ENCODE results near the gene RUVBL2.

Gene RUVBL2

GRCh38 chr19:48993175-48994034 is at the start of gene RUVBL2, which contains the start of gene GYS1:
Gene RUVBL2 (plus strand): TSS chr19:48993887. CDS start chr19:48993912, 25 bp downstream.
Gene GYS1 (minus strand): TSS chr19:48993309. CDS start chr19:48993112, 197 bp downstream.
- peak; percentile 97 to 99 (median 99) for DNase-seq (ENCODE audit: low read depth in 3 of 3, low spot score in 1 of 3)

DNA sequence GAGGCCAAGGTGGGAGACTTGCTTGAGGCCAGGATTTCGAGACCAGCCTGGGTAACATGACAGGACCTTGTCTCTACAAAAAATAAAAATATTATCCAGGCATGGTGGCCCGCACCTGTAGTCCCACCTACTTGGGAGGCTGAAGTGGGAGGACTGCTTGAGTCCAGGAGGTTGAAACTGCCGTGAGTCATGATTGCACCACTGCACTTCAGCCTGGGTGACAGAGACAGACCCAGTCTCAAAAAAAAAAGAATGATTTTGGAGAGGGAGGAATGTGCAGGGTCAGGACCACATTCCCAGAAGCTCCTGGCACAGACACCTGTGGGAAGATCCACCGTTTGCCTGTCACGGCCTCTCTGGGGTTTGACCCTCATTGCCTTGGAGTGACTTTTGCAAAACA is 48.3 kb upstream of the RUVBL2 start:
- no peak for DNase-seq (ENCODE audit: low read depth in 3 of 3, low spot score in 1 of 3)

- DNase-seq (ENCODE audit: low read depth in 3 of 3, low spot score in 1 of 3) = no peak
Measured at GRCh38 chr19:48945817-48946216, 47.9 kb upstream of the RUVBL2 start.

- no peak for DNase-seq (ENCODE audit: low read depth in 3 of 3, low spot score in 1 of 3)
Measured at GRCh38 chr19:48946463-48947257, 47.0 kb upstream of the RUVBL2 start.

- no peak for DNase-seq (ENCODE audit: low read depth in 3 of 3, low spot score in 1 of 3)
Measured at GRCh38 chr19:48947258-48947542, 46.5 kb upstream of the RUVBL2 start.

DNA sequence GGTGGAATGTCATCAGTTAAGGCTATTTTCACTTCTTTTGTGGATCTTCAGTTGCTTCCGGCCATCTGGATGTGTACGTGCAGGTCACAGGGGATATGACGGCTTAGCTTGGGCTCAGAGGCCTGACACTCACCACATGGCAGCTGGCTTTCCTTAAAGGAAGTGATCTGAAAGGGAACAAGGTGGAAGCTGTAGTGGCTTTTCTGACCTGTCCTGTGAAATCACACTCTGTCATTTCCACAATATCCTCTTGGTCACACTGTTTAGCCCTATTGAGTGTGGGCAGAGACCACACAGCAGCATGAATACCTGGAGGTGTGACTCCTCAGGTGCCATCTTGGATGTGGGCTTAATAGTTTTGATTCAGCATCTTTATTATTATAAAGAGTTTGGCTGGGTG is 43.5 kb upstream of the RUVBL2 start:
- no peak for DNase-seq (ENCODE audit: low read depth in 3 of 3, low spot score in 1 of 3)

DNA sequence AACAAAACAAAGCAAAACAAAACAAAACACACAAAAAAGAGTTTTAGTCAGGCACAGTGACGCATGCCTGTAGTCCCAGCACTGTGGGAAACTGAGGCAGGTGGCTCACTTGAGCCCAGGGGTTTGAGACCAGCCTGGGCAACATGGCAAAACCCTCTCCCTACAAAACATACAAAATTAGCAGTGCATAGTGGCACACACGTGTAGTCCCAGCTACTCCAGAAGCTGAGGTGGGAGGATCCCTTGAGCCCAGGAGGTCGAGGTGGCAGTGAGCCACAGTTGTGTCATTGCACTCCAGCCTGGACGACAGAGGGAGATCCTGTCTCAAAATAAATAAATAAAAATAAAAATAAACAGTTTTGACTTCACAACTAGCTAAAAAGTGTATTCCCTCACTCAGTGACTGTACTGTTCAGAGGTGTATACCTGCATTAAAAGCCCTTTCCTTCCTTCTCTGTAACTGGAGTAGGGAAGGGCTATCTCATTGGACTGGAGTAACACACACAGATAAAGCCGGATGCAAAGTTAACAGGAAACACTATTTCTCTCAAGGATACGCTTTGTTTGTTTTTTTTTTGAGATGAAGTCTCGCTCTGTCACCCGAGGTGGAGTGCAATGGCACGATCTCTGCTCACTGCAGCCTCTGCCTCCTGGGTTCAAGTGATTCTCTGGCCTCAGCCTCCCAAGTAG is 42.7 kb upstream of the RUVBL2 start:
- DNase-seq (ENCODE audit: low read depth in 3 of 3, low spot score in 1 of 3) = no peak

DNA sequence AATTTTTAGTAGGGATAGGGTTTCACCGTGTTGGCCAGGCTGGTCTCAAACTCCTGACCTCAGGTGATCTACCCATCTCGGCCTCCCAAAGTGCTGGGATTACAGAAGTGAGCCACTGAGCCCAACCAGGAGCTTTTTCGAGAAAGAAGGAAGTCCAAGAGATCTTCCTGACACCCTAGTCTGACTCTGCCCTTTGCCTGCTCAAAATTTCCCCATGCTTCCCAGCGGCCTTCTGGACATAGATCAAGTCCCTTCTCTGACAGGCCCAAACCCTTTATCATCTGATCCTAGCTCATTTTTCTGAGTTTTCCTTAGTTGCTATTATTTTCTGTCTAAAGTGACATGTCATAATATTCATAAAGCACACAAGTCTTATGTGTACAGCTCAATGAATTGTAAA is 40.5 kb upstream of the RUVBL2 start:
- no peak for DNase-seq (ENCODE audit: low read depth in 3 of 3, low spot score in 1 of 3)

DNA sequence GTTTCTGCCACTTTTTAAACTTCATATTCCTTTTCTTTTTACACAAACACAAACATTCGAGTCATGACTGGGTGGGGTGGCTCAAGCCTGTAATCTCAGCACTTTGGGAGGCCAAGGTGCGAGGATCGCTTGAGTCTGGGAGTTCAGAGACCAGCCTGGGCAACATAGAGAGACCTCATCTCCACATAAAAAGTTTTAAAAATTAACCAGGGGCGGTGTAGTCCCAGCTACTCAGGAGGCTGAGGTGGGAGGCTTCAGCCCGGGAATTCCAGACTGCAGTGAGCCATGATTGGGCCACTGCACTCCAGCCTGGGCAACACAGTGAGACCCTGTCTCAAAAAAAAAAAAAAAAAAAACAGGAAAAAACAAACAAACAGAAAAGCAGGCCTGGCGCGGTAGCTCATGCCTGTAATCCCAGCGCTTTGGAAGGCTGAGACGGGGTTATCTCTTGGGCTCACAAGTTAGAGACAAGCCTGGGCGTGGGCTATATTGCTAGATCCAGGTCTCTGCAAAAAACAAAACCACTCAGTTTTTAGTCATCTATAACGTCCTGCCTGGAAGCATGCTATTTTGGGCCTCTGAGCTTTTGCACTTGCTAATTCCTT is 39.6 kb upstream of the RUVBL2 start:
- no peak for DNase-seq (ENCODE audit: low read depth in 3 of 3, low spot score in 1 of 3)

DNA sequence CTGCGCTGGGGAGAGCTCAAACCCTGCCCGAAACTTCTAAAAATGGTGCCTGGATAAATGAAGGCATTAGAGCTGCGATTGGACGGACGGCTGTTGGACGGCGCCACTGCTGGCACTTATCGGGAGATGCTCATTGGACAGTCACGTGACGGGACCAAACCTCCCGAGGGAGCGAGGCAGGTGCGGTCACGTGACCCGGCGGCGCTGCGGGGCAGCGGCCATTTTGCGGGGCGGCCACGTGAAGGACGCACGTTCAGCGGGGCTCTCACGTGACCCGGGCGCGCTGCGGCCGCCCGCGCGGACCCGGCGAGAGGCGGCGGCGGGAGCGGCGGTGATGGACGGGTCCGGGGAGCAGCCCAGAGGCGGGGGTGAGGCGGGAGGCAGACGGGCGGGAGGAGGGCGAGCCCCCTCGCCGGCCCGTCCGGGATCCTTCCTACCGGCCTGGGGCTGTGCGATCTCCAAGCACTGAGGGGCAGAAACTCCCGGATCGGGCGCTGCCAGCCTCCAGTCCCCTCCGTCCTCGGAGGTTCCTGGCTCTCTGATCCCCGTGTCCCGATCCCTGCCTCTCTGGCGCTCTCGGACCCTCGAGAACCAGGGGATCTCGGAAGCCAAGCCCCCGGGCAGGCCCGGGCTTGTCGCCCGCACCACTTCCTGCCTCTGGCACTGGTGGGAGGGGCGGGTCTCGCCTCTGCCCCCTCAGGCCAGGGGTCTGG is 38.9 kb upstream of the RUVBL2 start, which contains the start of gene BAX:
BAX (plus strand) TSS at position 281 of the 713 bp plus-strand sequence; CDS start at position 335, 54 bp downstream.
- peak; percentile 48 to 90 (median 71) for DNase-seq (ENCODE audit: low read depth in 3 of 3, low spot score in 1 of 3)

GRCh38 chr19:48955308-48955958 is 38.3 kb upstream of the RUVBL2 start:
- no peak for DNase-seq (ENCODE audit: low read depth in 3 of 3, low spot score in 1 of 3)

DNA sequence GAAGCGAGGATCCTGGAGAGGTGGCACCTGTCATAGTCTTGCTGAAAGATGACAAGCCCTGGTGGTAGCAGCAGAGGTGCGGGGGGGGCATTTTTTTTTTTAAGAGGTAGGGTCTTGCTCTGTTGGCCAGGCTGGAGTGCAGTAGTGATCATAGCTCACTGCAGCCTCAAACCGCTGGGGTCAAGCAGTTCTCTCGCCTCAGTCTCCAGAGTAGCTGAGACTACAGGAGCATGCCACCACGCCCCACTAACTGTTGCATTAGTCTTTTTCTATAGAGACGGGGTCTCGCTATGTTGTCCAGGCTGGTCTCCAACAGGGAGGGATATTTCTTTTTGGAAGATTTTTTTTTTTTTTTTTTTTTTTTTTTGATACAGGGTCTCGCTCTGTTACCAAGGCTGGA is 35.7 kb upstream of the RUVBL2 start:
- no peak for DNase-seq (ENCODE audit: low read depth in 3 of 3, low spot score in 1 of 3)

DNA sequence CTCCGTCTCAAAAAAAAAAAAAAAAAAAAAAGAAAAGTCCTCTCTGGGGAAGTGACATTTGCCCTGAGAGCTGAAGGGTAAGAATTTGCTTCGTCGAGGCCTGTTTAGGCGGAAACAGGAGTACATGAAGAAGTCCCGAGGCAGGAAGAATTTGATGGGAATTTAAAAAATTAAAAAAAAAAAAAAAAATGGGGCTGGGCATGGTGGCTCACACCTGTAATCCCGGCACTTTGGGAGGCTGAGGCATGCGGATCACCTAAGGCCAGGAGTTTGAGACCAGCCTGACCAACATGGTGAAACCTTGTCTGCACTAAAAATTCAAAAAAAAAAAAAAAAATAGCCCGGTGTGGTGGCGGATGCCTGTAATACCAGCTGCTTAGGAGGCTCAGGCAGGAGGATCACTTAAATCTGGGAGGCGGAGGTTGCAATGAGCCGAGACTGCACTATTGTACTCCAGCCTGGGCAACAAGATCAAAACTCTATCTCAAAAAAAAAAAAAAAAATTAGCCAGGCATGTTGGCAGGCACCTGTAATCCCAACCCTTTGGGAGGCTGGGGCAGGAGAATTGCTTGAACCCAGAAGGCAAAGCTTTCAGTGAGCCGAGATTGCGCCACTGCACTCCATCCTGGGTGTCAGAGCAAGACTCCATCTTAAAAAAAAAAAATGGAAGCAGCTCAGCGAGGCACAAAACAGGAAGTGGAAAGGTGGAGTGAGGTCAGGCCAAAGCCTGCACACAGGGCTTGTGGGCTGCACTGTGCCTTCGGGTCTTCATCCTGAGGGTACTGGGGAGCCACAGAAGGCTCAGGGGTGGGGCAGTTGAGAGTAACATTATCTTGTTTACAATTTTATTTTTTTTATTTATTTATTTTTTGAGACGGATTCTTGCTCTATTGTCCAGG is 34.1 kb upstream of the RUVBL2 start:
- no peak for DNase-seq (ENCODE audit: low read depth in 3 of 3, low spot score in 1 of 3)

- DNase-seq (ENCODE audit: low read depth in 3 of 3, low spot score in 1 of 3) = no peak
Measured at GRCh38 chr19:48961051-48961649, 32.5 kb upstream of the RUVBL2 start.

- no peak for DNase-seq (ENCODE audit: low read depth in 3 of 3, low spot score in 1 of 3)
Measured at GRCh38 chr19:48961673-48962028, 32.0 kb upstream of the RUVBL2 start.

DNA sequence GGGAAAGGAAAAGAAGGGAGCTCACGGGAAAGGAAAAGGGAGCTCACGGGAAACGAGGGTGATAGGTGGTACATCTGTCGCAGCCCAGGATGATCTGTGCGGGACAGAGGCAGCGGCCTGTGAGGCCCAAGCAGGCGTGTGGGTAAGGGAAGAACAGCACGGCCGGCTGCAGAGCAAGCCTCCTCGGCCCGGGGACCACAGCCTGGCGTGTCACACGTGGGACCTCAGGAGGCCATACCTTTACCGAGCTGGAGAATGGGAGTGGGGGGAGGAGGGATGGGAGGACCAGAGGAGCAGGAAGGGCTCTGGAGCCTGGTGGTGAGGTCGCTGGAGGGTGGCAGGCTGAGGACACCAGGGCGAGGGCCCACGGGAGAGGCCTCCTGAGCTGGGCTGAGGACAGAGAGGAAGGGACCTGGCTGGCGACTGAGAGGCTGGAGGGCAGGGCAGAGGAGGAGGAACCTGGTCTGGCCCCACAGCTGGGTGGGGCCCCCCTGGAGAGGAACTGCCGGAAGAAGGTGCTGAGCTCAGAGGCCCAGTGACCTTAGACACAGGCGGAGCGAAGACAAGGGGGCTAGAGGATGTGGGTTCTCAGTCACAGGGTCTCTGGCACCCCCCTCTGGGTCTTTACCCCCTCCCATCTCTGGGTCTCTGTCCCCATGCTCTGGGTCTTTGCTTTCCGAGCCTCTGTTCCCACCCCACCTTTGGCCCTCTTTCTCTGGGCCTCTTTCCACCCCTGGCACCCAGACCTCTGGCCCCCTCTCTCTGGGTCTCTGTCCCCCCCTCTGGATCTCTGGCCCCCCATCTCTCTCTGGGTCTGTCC is 31.4 kb upstream of the RUVBL2 start:
- DNase-seq (ENCODE audit: low read depth in 3 of 3, low spot score in 1 of 3) = no peak

DNA sequence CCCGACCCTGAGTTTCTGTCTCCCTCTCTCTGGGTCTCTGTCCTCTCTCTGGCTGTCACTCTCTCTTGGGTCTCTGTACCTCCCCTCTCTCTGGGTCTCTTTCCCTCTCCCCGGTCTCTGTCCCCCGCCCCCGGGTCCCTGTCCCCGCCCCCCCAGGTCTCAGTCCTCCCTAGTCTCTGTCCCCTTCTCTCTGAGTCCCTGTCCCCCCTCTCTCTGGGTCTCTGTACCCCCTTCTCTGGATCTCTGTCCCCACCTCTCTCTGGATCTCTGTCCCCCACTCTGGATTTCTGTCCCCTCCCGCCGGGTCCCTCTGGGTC is 30.9 kb upstream of the RUVBL2 start:
- DNase-seq (ENCODE audit: low read depth in 3 of 3, low spot score in 1 of 3) = no peak
